Transverse colon (tissue), 4 donors: ENCODE results near the gene GPC1. TPM values are rescaled to one million over a fixed set of nuclear protein-coding genes. Genes with fewer than 3 reads are reported as not detected.

ENCODE experiments used
- DNase-seq: peaks from one replicate; pipeline ENCODE4 v3.0.0-alpha.2; 2019
- H3K27ac ChIP-seq, 4 donors: fragments of 200-600 bp; sonication (generic); 2 replicates each; pipeline ENCODE4 v1.5.1; 2016 to 2018; ENCODE audit warnings: inconsistent platforms in 4 of 4
- H3K27me3 ChIP-seq: fragments of 200-600 bp; sonication (generic); 2 replicates; pipeline ENCODE4 v1.5.1; 2017; ENCODE audit warnings: inconsistent platforms
- H3K36me3 ChIP-seq, 4 donors: fragments of 200-600 bp; sonication (generic); 2 replicates each; pipeline ENCODE4 v1.5.1; 2017 to 2019; ENCODE audit warnings: inconsistent platforms in 4 of 4
- H3K4me1 ChIP-seq, 4 donors: fragments of 200-600 bp; sonication (generic); 2 replicates each; pipeline ENCODE4 v1.5.1; 2017 to 2020; ENCODE audit warnings: inconsistent platforms in 4 of 4
- H3K4me3 ChIP-seq, 4 donors: fragments of 200-600 bp; sonication (generic); 1 replicate in 1 of 4; 2 replicates in 3 of 4; pipeline versions ENCODE4 v1.5.1 to v1.6.1; 2017 to 2019; ENCODE audit warnings: inconsistent platforms in 4 of 4
- H3K9me3 ChIP-seq, 2 donors: fragments of 200-600 bp; sonication (generic); 2 replicates each; pipeline ENCODE4 v1.5.1; 2017 to 2019; ENCODE audit warnings: inconsistent platforms in 2 of 2
- EP300 ChIP-seq: sonication (generic); formaldehyde crosslinking; IDR thresholded peaks from one replicate; pipeline ENCODE4 v1.6.1; 2017; ENCODE audit warnings: antibody characterized with exemption, low read depth
- POLR2A ChIP-seq: fragments of 450-650 bp; IDR thresholded peaks from one replicate; pipeline ENCODE4 v1.6.1; 2016; ENCODE audit warnings: antibody characterized with exemption, mild to moderate bottlenecking, moderate library complexity
- POLR2AphosphoS5 ChIP-seq, 3 donors: sonication (generic); formaldehyde crosslinking; IDR thresholded peaks; one replicate each; pipeline ENCODE4 v1.6.1; 2016; ENCODE audit warnings: antibody characterized with exemption in 3 of 3
- WGBS, 2 donors: methylation state at CpG; one replicate each; pipeline ENCODE4 v1.1.5; 2018; ENCODE audit warnings: low coverage in 1 of 2; 5-methylcytosine and 5-hydroxymethylcytosine counted together
- in situ Hi-C, 4 donors: fragments of 200-750 bp; cut with MboI; loops; one replicate each; pipeline versions ENCODE4 v1.15.0 to v1.15.1; 2017; ENCODE audit warnings: low sequenced_read_pairs in 3 of 4, low pct_ligation_motif_present in 1 of 4, low pct_unique_long_range_greater_than_20kb in 1 of 4
- intact Hi-C: fragments of 100-400 bp; cut with DNase I; formaldehyde crosslinking; loops from one replicate; pipeline ENCODE4 v1.15.1; 2023; ENCODE audit warnings: low total_unique reads
- total RNA-seq, 4 donors: library from RNA; depleted of rRNA; stranded (reverse); fragments of >200 nt; gene quantifications; one replicate each; pipeline ENCODE4 v1.1.0, GENCODE V29; 2016
- TF ChIP-seq, protein P1 (sequence below), 5 experiments: fragments of 200-600 bp in 3 of 5; fragments of 450-650 bp in 2 of 5; sonication (generic) in 3 of 5; IDR thresholded peaks; 1 replicate in 2 of 5; 2 replicates in 3 of 5; pipeline ENCODE4 v1.5.1; 2016 to 2017; ENCODE audit warnings: antibody characterized with exemption in 5 of 5, inconsistent platforms in 3 of 5, mild to moderate bottlenecking in 2 of 5, moderate library complexity in 1 of 5

The GPC1 gene
- total RNA-seq, 4 donors from 2014 or later: 10.4 to 31.8 (median 18.0) TPM

DNA sequence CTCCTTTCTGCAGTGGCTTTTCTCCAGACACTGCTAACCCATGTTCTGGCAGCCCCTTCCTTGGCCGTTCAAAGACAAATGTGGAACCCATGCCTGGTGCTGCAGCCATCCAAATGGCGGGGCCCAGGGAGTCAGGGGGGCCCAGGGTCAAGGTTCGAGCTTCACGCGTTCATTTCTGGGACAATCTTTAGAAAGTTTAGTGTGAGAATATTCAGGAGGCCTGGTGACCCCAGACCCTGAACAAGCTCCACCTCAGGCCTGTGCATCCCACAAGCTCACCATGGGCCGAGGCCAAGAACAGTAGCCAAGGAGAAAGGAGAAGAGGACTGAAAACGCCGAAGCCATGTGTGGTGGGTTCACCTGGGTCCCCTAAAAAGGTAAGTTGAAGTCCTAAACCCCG is 67.9 kb downstream of the GPC1 start:
- intact Hi-C loops: no loop called here
- Histone ChIP-seq H3K27ac (no peak overlapping the region), H3K27me3 (no peaks in the 10 kb centered on the region), H3K4me3 (no peak overlapping the region), H3K9me3 (no peaks in the 10 kb centered on the region), H3K4me1 (no peaks in the 10 kb centered on the region), H3K36me3 (no peaks in the 10 kb centered on the region)
- 94 to 98% methylated on average over 6 to 9 of the region's 9 CpGs for WGBS, 2 donors
- DNase-seq: no peak
- in situ Hi-C loops: loop anchor here in 2 of 4 donors (25.0 kb wide), 1 partner anchor 209 kb away; no protein-coding TSS in a partner anchor
- TF ChIP-seq POLR2A: no peak
- TF ChIP-seq, protein P1, sequence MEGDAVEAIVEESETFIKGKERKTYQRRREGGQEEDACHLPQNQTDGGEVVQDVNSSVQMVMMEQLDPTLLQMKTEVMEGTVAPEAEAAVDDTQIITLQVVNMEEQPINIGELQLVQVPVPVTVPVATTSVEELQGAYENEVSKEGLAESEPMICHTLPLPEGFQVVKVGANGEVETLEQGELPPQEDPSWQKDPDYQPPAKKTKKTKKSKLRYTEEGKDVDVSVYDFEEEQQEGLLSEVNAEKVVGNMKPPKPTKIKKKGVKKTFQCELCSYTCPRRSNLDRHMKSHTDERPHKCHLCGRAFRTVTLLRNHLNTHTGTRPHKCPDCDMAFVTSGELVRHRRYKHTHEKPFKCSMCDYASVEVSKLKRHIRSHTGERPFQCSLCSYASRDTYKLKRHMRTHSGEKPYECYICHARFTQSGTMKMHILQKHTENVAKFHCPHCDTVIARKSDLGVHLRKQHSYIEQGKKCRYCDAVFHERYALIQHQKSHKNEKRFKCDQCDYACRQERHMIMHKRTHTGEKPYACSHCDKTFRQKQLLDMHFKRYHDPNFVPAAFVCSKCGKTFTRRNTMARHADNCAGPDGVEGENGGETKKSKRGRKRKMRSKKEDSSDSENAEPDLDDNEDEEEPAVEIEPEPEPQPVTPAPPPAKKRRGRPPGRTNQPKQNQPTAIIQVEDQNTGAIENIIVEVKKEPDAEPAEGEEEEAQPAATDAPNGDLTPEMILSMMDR (IDR thresholded peaks at IDR 0.05): no peak
- no peak for TF ChIP-seq POLR2AphosphoS5 (IDR thresholded peaks at IDR 0.05)
- TF ChIP-seq EP300: no peak

DNA sequence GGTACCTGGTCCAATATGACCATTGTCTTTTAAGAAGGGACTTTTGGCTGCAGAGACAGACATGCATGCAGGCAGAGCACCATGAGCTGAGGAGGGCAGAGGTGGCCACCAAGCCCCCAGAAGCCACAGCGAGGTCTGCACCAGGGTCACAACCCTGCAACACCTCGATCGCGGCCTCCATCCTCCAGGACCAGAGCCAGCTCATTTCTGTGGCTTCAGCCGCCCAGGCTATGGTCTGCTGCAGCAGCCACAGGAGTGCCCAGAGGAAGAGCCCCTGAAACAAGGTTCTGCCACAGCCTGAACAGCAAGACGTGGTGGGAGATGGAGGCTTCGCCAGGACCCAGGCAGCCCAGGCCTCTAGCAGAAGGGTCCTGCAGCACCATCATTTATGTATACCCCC is 68.4 kb downstream of the GPC1 start:
- WGBS, 2 donors: 91% methylated on average over 7 of the region's 7 CpGs; no CpG with 5 or more reads in 1 of the 2 donors
- TF ChIP-seq, protein P1 (IDR thresholded peaks at IDR 0.05): no peak
- TF ChIP-seq POLR2AphosphoS5 (IDR thresholded peaks at IDR 0.05) (no peak), POLR2A (no peak), EP300 (no peak)
- Histone ChIP-seq H3K4me3 (no peak overlapping the region), H3K27ac (no peak overlapping the region), H3K9me3 (no peaks in the 10 kb centered on the region), H3K36me3 (no peaks in the 10 kb centered on the region), H3K27me3 (no peaks in the 10 kb centered on the region), H3K4me1 (no peaks in the 10 kb centered on the region)
- intact Hi-C loops: no loop called here
- in situ Hi-C loops: loop anchor here in 2 of 4 donors (25.0 kb wide), 1 partner anchor 208 kb away; no protein-coding TSS in a partner anchor
- DNase-seq: no peak

DNA sequence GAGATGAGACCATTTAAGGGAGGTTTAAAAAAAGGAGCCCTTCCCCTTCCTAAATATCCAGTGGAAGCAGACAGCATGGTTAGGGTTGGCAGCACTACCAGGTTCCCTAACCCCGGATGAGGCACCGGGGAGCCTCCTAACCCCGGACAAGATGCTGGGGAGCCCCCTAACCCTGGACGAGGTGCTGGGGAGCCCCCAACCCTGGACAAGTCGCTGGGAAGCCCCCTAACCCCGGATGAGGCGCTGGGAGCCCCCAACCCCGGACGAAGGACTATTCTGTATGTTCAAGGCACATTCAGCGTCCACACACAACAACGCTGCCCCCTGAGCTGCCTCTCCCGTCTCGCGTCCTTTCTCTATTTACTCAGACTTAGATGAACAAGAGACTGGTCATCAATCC is 70.4 kb downstream of the GPC1 start:
- intact Hi-C loops (no loop called here), in situ Hi-C loops (loop anchor here in 2 of 4 donors (25.0 kb wide), 1 partner anchor 206 kb away; no protein-coding TSS in a partner anchor)
- 93 to 94% methylated on average over 6 to 14 of the region's 14 CpGs for WGBS, 2 donors
- H3K4me3 ChIP-seq: no peak overlapping the region
- H3K4me1 ChIP-seq: no peaks in the 10 kb centered on the region
- DNase-seq: no peak
- H3K27ac ChIP-seq: no peak overlapping the region
- TF ChIP-seq EP300: no peak
- TF ChIP-seq, protein P1 (IDR thresholded peaks at IDR 0.05): no peak
- no peak for TF ChIP-seq POLR2A
- no peak for TF ChIP-seq POLR2AphosphoS5 (IDR thresholded peaks at IDR 0.05)
- no peaks in the 10 kb centered on the region for H3K9me3 ChIP-seq
- H3K36me3 ChIP-seq: no peaks in the 10 kb centered on the region
- no peaks in the 10 kb centered on the region for H3K27me3 ChIP-seq

DNA sequence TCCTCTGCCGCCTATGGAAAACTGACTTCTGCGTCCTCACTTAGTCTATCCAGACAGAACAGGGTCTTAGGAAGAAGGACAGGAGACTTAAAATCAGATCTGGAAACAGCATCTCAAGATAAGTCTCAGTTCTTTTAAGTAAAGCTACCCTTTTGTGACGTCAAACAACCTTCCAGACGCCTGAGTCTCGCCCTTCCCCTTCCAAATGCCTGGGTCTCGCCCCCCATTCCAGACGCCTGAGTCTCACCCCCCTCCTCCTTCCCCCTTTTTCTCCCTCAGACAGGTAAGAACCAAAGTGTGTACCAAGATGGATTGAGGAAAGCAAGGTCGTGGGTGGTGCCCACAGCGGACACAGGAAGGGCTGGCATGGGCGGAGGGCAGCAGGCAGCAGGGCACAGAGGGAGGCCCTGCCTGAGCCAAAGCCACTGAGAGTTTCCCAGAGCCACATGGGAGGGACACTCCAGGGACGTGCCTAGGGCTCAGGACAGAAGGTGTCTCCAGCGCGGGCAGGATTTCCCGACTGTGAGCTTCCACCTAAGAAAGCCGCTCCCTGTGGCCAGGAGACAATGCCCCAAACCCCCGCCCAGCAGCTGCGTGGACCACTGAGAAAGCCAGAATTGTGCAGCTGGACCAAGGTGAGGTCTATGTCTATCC is 71.1 kb downstream of the GPC1 start:
- Histone ChIP-seq H3K4me3 (no peak overlapping the region), H3K27ac (no peak overlapping the region), H3K27me3 (no peaks in the 10 kb centered on the region), H3K9me3 (no peaks in the 10 kb centered on the region), H3K36me3 (no peaks in the 10 kb centered on the region), H3K4me1 (no peaks in the 10 kb centered on the region)
- TF ChIP-seq POLR2AphosphoS5 (IDR thresholded peaks at IDR 0.05) (no peak), POLR2A (no peak)
- no peak for DNase-seq
- intact Hi-C loops: no loop called here
- 87% methylated on average over 15 of the region's 17 CpGs; no CpG with 5 or more reads in 1 of the 2 donors for WGBS, 2 donors
- in situ Hi-C loops: loop anchor here in 2 of 4 donors (25.0 kb wide), 1 partner anchor 206 kb away; no protein-coding TSS in a partner anchor
